Astrocyte (in vitro differentiated cells and primary cell): ENCODE results near the gene MORN1. TPM values are rescaled to one million over a fixed set of nuclear protein-coding genes. Genes with fewer than 3 reads are reported as not detected.

Experiments
- DNase-seq: peaks from one replicate; pipeline ENCODE4 v3.0.0-alpha.2; 2010; ENCODE audit warnings: low read depth
- FAIRE-seq: peaks from 2 replicates; lab custom pipeline; 2011; peaks lifted over from hg19 to GRCh38; lab: Jason Lieb, UNC
- H2AFZ ChIP-seq: 2 replicates; pipeline ENCODE4 v1.6.0; 2012; ENCODE audit warnings: low read depth, low read length, inconsistent platforms
- H3K27ac ChIP-seq: 2 replicates; pipeline ENCODE4 v1.5.1; 2011; ENCODE audit warnings: low read depth, low read length, inconsistent platforms
- H3K27me3 ChIP-seq: 2 replicates; pipeline ENCODE4 v1.6.0; 2011; ENCODE audit warnings: low read length, inconsistent platforms; ENCODE audit not compliant: insufficient read depth
- H3K36me3 ChIP-seq: 2 replicates; pipeline ENCODE4 v1.5.1; 2011; ENCODE audit warnings: low read length, inconsistent platforms; ENCODE audit not compliant: insufficient read depth
- H3K4me1 ChIP-seq: 2 replicates; pipeline ENCODE4 v1.5.1; 2011; ENCODE audit warnings: low read length, inconsistent platforms; ENCODE audit not compliant: insufficient read depth
- H3K4me2 ChIP-seq: 2 replicates; pipeline ENCODE4 v1.6.0; 2012; ENCODE audit warnings: low read length, inconsistent platforms
- H3K4me3 ChIP-seq: 2 replicates; pipeline ENCODE4 v1.5.1; 2011; ENCODE audit warnings: low read depth, mild to moderate bottlenecking, low read length, inconsistent platforms; ENCODE audit not compliant: insufficient read depth
- H3K79me2 ChIP-seq: 2 replicates; pipeline ENCODE4 v1.6.0; 2012; ENCODE audit warnings: mild to moderate bottlenecking, low read length, inconsistent platforms; ENCODE audit not compliant: insufficient read depth
- H3K9ac ChIP-seq: 2 replicates; pipeline ENCODE4 v1.6.0; 2012; ENCODE audit warnings: mild to moderate bottlenecking, low read length, inconsistent platforms
- H3K9me3 ChIP-seq: 2 replicates; pipeline ENCODE4 v1.5.1; 2012; ENCODE audit warnings: low read depth, mild to moderate bottlenecking, low read length, inconsistent platforms; ENCODE audit not compliant: insufficient read depth
- H4K20me1 ChIP-seq: 2 replicates; pipeline ENCODE4 v1.6.0; 2012; ENCODE audit warnings: low read length, inconsistent platforms; ENCODE audit not compliant: insufficient read depth
- H3K27ac Mint-ChIP-seq: one replicate; pipeline ENCODE4 v1.8.0; 2021; ENCODE audit warnings: mild to moderate bottlenecking, mixed read lengths; ENCODE audit not compliant: unreplicated experiment
- H3K27me3 Mint-ChIP-seq: one replicate; pipeline ENCODE4 v1.8.0; 2021; ENCODE audit warnings: low read depth, mixed read lengths; ENCODE audit not compliant: unreplicated experiment
- H3K36me3 Mint-ChIP-seq: one replicate; pipeline ENCODE4 v1.8.0; 2021; ENCODE audit warnings: low read depth, mixed read lengths; ENCODE audit not compliant: unreplicated experiment
- H3K4me1 Mint-ChIP-seq: one replicate; pipeline ENCODE4 v1.8.0; 2021; ENCODE audit warnings: low read depth, mixed read lengths; ENCODE audit not compliant: unreplicated experiment
- H3K4me3 Mint-ChIP-seq: one replicate; pipeline ENCODE4 v1.8.0; 2021; ENCODE audit warnings: mild to moderate bottlenecking, moderate library complexity, mixed read lengths; ENCODE audit not compliant: unreplicated experiment
- H3K9me3 Mint-ChIP-seq: one replicate; pipeline ENCODE4 v1.8.0; 2021; ENCODE audit warnings: mild to moderate bottlenecking, mixed read lengths; ENCODE audit not compliant: unreplicated experiment
- EZH2 ChIP-seq: IDR thresholded peaks from 2 replicates; pipeline ENCODE4 v1.6.1; 2012; ENCODE audit warnings: mild to moderate bottlenecking, low read length, inconsistent platforms; ENCODE audit not compliant: insufficient read depth
- total RNA-seq: library from RNA; stranded (reverse); gene quantifications from 2 replicates; pipeline ENCODE4 v1.2.1, GENCODE V29; 2021
- TF ChIP-seq, protein P1 (sequence below): IDR thresholded peaks from 2 replicates; pipeline ENCODE4 v1.5.1; 2011; ENCODE audit warnings: low read depth, mild to moderate bottlenecking, inconsistent platforms, low read length, moderate library complexity; ENCODE audit not compliant: insufficient read depth

The MORN1 gene
- total RNA-seq, 1 donor from 2014 or later = 9.2 TPM

DNA sequence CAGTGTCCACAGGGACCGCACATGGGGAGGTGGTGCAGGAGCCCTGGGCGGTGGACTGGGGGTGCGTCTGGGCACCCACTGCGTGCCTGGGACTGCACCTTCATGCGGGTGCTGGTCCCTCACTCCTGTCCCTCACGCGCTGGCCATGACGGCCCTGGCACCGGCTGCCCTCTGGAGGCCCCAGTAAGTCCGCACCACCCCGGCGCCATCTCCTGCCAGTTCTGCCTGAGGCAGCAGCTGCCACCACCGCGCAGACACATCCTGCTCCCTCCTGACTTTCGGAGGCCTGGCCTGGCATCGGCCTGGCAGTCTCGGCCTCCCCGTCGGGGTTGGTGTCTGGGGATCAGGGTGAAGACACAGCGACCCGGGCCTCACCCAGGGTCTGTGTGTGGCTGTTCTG is 64.8 kb downstream of the MORN1 start:
- H3K27me3 Mint-ChIP-seq = peaks cover 17% of the 10 kb centered on the region
- H3K4me2 ChIP-seq = no peak overlapping the region
- H3K27me3 ChIP-seq = no peaks in the 10 kb centered on the region
- H3K27ac ChIP-seq = no peak overlapping the region
- no peak overlapping the region for H3K27ac Mint-ChIP-seq
- H3K36me3 ChIP-seq = no peaks in the 10 kb centered on the region
- no peak for DNase-seq
- FAIRE-seq = no peak
- no peaks in the 10 kb centered on the region for H4K20me1 ChIP-seq
- H3K4me3 ChIP-seq = no peak overlapping the region
- peaks cover 30% of the 10 kb centered on the region for H3K4me1 ChIP-seq
- H3K9me3 ChIP-seq = no peaks in the 10 kb centered on the region
- H3K9me3 Mint-ChIP-seq = peaks cover 3% of the 10 kb centered on the region
- H3K36me3 Mint-ChIP-seq = no peaks in the 10 kb centered on the region
- H3K9ac ChIP-seq = no peak overlapping the region
- H3K4me1 Mint-ChIP-seq = peaks cover 3% of the 10 kb centered on the region
- H2AFZ ChIP-seq = no peak overlapping the region
- H3K4me3 Mint-ChIP-seq = no peak overlapping the region
- no peak for TF ChIP-seq EZH2
- TF ChIP-seq, protein P1, sequence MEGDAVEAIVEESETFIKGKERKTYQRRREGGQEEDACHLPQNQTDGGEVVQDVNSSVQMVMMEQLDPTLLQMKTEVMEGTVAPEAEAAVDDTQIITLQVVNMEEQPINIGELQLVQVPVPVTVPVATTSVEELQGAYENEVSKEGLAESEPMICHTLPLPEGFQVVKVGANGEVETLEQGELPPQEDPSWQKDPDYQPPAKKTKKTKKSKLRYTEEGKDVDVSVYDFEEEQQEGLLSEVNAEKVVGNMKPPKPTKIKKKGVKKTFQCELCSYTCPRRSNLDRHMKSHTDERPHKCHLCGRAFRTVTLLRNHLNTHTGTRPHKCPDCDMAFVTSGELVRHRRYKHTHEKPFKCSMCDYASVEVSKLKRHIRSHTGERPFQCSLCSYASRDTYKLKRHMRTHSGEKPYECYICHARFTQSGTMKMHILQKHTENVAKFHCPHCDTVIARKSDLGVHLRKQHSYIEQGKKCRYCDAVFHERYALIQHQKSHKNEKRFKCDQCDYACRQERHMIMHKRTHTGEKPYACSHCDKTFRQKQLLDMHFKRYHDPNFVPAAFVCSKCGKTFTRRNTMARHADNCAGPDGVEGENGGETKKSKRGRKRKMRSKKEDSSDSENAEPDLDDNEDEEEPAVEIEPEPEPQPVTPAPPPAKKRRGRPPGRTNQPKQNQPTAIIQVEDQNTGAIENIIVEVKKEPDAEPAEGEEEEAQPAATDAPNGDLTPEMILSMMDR = no peak
- no peaks in the 10 kb centered on the region for H3K79me2 ChIP-seq

DNA sequence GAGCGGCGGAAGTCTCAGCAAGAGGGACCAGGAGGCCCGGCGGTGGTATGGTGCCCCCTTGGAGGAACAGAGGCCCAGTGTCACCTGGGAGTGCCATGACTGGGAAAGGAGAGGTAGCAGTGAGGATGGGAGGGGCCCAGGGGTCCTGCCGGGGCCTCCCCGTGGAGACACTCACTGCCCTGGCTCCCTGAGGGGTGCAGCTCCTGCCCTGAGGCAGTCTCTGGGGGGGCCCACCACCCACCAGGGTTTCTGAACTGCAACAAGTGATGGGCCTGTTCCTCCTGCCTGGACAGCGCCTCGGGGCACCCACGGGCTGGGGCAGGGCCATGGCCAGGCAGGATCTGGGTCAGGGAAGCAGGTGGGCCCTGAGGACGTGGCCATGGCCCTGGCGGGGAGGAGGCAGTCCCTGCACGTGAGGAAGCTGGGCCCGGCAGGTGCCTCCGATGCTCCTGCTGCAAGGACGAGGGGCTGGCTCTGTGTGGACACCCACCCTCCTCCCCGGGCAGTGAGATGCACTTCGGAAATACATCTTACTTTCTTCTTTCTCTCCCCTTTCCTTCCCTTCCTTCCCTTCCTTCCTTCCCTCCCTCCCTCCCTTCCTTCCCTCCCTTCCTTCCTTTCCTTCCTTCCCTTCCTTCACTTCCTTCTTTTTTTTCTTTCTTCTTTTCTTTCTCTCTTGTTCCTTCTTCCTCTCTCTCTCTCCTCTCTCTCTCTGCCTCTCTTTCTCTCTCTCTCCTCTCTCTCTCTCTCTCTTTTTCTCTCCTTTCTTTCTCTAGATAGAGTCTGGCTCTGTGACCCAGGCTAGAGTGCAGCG is 66.6 kb downstream of the MORN1 start:
- Histone ChIP-seq H3K4me1 (peaks cover 25% of the 10 kb centered on the region), H3K27ac (no peak overlapping the region), H3K9me3 (no peaks in the 10 kb centered on the region), H3K9ac (no peak overlapping the region), H3K4me3 (no peak overlapping the region), H2AFZ (no peak overlapping the region), H3K79me2 (no peaks in the 10 kb centered on the region), H3K4me2 (no peak overlapping the region), H3K36me3 (no peaks in the 10 kb centered on the region), H4K20me1 (no peaks in the 10 kb centered on the region), H3K27me3 (no peaks in the 10 kb centered on the region)
- DNase-seq (no peak), FAIRE-seq (no peak)
- Mint-ChIP-seq H3K36me3 (no peaks in the 10 kb centered on the region), H3K9me3 (peaks cover 3% of the 10 kb centered on the region), H3K4me1 (peaks cover 3% of the 10 kb centered on the region), H3K27ac (no peak overlapping the region), H3K27me3 (peaks cover 17% of the 10 kb centered on the region), H3K4me3 (no peak overlapping the region)
- TF ChIP-seq, protein P1 = no peak
- TF ChIP-seq EZH2 = no peak

DNA sequence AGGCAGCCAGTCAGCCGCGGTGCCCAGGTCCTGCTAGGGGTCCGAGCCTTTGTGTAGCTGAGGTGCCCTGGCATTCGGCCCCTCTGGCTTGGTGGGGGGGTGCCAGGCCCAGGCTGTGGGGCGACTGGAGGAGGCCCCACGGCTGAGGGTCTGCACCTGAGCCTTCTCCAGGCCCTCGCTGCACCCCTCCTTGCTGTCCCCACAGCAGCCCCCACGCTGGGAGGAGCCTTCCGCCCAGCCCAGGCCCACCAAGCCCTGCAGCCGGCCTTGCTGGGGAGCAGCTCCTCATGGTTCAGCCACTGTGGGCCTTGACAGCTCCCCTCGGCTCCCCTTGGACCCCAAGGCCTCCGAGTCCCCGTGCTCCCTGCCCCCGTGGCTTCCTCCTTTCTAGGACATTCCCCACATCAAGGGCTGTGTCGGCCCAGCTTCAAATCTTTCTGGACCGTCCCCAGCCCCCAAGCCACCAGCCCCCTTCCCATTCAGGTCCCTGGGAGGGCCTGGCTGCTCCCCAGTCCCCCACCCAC is 67.8 kb downstream of the MORN1 start:
- TF ChIP-seq, protein P1 = no peak
- no peak for TF ChIP-seq EZH2
- Histone ChIP-seq H3K4me2 (no peak overlapping the region), H3K4me1 (peaks cover 23% of the 10 kb centered on the region), H4K20me1 (no peaks in the 10 kb centered on the region), H3K79me2 (no peaks in the 10 kb centered on the region), H3K27me3 (no peaks in the 10 kb centered on the region), H3K4me3 (no peak overlapping the region), H3K9me3 (no peaks in the 10 kb centered on the region), H3K27ac (no peak overlapping the region), H3K9ac (no peak overlapping the region), H2AFZ (no peak overlapping the region), H3K36me3 (no peaks in the 10 kb centered on the region)
- Mint-ChIP-seq H3K27me3 (peaks cover 17% of the 10 kb centered on the region), H3K9me3 (peaks cover 3% of the 10 kb centered on the region), H3K27ac (no peak overlapping the region), H3K4me3 (no peak overlapping the region), H3K4me1 (peaks cover 3% of the 10 kb centered on the region), H3K36me3 (no peaks in the 10 kb centered on the region)
- no peak for DNase-seq
- no peak for FAIRE-seq
